AG08396 (cell line): ENCODE results near the gene AHRR.
"Not testable (repeated sequence)": the region's sequence is repeated elsewhere in the genome, so short reads cannot be mapped to it uniquely, and the experiment has no call there.

Experiments used
- DNase-seq: peaks from one replicate; pipeline ENCODE4 v3.0.0; 2012; ENCODE audit warnings: low spot score, mixed read lengths

The AHRR gene

GRCh38 chr5:306011-306805, 15.3 kb upstream of the AHRR start:
- DNase-seq = no peak

DNA sequence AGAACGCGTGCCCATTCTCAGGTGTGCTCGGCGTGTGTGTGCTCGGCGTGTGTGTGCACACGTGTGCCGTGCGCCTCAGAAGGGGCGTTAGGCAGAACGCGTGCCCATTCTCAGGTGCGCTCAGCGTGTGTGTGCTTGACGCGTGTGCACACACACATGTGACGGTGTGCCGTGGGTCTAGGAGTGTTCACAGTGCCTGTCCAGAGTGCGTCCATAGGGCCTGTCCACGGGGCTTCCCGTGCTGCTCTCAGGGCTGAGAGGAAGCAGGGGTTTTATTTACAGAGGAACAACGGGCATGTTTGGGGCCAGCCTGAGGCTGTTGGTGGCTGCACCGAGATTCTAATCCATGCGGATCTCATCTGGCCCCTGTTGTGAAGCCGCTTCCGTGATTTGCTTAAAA, 14.2 kb upstream of the AHRR start:
- DNase-seq = no peak

GRCh38 chr5:307794-308579, 13.5 kb upstream of the AHRR start:
- peak; percentile 5 for DNase-seq

DNA sequence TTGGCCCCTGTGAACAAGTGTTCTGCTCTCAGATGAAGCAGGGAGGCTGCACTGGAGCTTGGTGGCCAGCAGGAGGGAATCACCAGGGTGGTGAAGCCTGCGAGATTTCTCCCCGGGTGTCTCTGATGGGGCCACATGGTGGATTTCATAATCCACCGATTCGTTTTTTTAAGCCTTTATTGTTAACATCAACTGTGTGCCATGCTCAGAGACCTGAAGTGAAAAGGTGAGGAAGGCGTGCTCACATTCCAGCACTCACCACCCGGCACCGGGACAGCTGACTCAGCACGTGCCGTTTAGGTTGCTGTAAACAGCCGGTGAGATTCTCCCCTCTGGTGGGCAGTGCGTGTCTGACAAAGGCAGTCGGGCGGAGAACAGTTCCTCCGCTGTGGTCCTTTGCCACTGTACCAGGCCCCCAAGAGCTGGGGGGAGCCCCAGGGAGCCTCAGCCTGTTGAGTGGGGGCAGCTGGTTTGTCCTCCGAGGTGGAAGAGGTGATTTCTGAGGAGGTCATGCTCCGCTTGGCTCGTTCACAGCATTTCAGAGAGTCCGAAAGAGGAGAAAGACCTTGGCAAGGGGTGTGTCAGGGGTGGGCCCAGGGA, 12.7 kb upstream of the AHRR start:
- peak; percentile 69 for DNase-seq

- DNase-seq = not testable (repeated sequence)
These were observed 11.7 kb upstream of the AHRR start for GRCh38 chr5:309831-310230.

- no peak for DNase-seq
These were observed 11.0 kb upstream of the AHRR start for GRCh38 chr5:310516-310915.

GRCh38 chr5:310941-311434, 10.5 kb upstream of the AHRR start:
- no peak for DNase-seq

DNA sequence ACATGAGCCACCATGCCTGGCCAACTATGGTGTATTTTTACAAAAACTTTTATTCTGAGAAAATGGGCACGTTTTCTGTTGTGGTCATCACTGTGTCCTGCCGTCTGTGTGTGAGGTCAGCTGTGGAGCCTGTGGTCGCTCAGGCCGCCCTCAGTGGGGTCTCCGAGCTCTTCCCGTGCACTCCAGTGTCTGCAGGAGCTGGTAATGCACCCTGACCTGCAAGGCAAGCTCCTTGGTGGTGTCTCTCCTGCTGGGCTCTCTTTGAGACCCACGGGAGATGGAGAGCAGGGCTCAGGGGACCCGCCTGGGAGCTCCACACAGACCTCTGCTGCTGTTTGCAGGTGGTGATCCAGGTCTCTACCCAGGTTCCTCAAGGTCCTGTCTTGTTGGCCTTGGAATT, 9.6 kb upstream of the AHRR start:
- no peak for DNase-seq

GRCh38 chr5:312845-313244, 8.7 kb upstream of the AHRR start:
- peak; percentile 15 for DNase-seq

GRCh38 chr5:313265-313664, 8.2 kb upstream of the AHRR start:
- peak; percentile 57 for DNase-seq

DNA sequence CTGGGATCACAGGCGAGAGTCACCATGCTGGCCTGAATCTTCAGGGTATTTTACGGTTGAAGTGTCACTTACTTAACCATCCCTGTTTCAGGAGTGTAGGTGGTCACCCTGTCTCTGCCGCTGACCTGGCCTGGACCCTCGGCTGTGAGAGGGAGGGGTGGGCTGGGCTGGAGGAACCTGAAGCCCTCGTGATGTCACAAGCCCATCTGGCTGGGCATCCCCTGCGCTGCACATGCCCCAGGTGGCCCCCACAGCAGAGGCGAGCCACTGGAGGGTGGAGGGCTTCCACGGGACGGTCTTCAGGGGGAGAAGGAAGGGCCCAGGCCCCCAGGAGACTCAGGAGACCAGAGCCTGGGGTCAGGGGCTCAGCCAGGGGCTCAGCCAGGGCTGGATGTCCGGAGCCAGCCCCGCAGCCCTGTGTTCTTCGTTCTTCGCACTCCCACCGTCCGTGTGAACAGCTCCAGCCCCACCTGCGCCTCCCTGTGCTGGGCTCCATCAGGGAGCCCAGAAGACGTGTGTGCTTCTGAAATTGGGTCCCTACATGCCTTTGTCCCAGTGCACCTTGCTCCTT, 7.6 kb upstream of the AHRR start:
- no peak for DNase-seq

DNA sequence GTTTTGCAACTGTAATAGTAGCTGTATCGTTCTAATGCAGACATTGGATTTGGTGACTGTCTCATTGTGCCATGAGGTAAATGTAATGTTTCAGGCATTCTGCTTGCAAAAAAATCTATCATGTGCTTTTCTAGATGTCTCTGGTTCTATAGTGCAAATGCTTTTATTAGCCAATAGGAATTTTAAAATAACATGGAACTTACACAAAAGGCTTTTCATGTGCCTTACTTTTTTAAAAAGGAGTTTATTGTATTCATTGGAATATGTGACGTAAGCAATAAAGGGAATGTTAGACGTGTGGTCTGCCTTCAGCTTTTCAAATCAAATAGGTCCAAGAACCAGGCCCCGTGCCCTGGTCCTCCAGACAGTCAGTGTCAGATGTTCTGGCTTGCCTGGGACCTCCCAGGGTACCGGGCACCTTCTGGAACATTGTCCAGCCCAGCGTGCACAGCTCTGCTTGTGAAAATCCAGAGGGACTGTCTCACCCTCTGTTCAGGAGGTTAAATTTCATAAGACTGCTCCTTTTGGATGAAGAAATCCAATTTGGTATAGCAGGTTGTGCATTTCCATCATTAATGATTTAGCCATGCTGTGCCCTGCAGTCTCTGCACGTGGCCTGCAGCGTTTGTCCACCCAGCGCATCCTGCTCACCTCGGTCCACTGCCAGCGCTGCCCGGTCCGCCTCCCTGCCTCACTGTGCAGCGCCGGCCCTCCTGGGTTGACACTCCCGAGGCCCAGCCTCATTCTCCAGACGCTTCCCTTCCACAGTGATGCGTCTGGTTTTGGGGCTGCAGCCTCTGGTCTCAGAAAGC, 6.6 kb upstream of the AHRR start:
- DNase-seq = peak; percentile 3

- DNase-seq = peak; percentile 5
These were observed 5.9 kb upstream of the AHRR start for GRCh38 chr5:315488-316209.

DNA sequence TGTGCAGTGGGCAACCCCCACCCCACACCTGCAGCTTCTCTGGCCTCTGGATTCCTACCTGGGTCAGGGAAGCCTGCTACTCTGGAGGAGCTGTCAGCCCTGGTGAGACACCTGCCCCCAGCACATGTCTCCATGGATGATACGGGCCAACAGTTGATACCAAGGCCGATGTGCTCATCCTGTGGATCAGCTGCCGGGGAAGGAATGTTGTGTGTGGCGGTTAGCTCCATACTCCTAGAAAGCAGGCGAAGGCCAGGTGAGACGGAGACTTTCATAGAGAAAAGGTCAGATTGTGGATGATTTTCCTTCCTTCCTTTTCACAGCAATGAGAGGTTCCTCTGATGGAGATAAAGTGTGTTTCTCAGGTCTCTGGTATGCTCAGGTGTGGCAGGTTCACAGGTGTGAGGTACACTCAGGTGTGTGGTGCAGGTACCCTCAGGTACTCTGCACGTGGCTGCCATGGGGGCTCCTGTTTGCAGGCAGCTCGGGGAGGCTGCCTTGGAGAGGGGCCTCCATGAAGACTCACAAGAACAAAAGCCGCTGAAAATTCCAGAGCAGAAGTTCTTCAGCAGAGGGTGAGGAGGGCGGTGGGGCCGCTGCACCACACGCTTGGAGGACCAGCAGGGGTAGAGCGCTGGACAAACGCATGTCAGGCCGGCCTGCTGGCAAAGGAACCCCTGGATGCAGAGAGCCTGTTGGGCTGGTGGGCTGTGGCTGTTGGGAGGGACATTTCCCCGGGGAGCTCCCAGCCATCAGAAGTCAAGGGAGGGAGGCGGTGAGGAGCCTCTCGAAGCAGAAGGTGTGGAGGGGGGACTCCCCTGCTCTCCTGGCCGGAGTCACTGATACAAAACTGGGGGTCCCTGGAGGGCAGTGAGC, 5.1 kb upstream of the AHRR start:
- peak; percentile 4 for DNase-seq

DNA sequence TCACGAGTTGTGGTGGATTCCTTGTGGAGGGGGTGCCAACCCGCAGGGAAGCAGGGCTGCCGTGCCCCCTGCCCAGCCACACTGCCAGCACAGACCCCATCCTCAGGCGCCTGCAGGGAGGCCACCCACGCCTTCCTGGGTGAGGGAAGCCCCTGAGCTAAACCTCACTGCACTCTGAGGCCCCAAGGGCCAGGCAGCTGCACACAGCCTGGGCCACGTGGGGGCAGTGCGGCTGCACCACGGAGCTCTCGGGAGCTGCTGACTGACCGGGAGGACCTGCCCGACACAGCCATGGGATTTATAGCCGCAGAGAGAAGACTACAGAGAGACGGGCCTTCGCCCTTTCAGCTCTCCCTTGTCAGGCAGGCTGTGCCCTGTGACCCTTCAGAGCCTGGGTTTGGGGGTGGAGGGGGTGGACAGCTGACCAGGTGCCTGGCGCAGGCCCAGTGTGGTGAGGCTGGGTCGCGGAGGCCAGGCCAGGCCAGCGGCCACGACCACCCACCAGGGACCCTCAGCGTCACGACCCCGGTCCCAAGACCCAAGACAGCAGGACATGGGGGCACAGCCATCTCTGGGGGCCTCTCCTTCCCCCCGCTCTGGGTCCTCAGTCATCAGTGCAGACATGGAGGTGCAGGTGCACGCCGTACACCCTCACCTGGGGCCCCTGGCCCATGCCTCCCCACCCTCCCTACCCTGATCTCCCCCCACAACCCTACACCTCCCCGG, 4.3 kb upstream of the AHRR start:
- DNase-seq = peak; percentile 86

DNA sequence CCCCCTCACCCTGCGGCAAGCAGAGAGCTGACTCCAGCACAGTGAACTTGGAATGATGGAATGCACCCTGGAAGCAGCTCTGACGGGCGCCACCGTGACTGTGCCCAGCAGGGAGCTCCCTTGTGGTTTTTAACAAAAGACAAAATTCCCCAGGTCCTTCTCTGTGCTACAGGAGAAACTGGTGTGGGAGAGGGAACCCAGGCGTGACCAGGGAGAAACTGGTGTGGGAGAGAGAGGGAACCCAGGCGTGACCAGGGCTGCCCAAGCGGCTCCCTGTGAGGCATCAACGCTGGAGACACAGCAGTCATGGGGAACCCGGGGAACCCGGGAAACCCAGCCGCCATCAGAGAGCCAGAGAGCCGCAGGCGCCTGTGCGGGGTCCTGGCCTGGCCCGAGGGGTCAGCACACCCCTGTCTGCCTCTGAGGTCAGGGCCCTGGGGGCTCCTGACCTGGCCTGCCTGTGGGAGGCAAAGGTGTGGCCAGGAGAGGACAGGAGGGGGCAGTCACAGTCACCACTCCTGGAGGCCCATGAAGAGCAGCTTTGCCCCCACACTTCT, 3.1 kb upstream of the AHRR start:
- peak; percentile 72 for DNase-seq

DNA sequence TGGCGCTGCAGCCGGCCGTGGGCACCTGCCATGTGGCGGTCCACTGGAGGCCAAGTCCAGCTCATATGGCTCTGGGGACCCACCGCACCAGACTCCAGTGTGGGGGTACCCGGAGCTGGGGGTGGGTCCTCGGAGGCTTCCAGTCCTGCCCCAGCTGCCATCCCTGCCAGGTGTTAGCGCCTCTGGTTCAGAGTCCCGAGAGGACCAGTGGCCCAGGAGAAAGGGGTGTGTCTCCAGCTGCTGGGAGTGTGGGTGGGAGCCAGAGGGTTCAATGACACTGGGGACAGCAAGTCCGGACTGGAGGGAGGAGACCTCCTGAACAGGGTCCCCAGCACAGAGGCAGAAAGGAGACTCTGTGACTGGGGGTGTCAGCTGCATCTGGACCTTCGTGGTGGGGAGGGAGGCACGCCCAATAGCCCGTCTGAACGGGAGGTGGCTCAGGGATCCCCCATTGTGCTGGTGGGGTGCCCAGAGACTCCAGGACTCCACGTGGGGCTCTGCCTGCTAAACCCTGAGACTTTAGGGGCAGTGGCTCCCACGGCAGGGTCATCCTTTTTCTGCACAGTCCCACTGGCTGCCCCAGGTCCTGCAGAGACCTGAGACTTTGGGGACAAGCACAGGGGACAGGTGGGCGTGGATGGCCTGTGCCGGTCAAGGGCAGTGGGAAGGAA, 2.4 kb upstream of the AHRR start:
- DNase-seq = peak; percentile 6

DNA sequence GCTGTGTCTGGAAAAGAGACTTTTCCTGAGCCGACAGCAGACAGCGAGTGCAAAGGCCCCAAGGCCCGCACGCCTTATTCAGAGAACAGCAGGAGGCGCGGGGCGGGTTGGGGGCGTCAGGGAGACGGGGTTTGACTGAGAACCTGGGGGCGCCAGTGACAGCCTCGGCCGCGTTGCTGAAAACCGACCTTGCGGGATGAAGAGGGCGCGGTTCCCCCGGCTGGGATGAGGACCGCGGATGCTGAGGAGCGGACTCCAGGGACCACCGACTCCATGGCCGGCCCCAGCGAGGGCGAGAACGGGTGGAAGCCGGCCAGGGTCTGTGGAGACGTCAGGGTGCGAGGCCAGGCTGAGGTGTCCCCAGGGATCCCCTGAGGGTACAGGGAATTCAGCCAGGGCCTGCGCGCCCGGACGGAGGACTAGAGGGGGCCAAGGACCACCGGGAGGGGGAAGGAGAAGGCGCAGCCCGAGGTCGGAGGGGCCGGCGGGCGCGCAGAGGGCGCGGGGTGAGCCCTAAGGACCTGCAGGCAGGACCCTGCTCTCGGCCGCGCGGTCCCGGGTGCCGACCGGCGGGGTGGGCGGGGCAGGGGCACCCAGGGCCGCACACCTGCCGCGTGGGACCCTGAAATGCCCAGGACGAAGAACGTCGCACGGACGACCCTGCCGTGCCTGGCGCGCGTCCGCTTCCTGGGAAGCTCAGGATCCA, 837 bp upstream of the AHRR start:
- DNase-seq = peak; percentile 17
